GM13977 (cell line): ENCODE measurements around the gene P3H4.
"Not testable (repeated sequence)": the region's sequence is repeated elsewhere in the genome, so short reads cannot be mapped to it uniquely, and the experiment has no call there.

Experiments used
- DNase-seq: peaks from one replicate; pipeline ENCODE4 v3.0.0; 2012; ENCODE audit warnings: low spot score
- in situ Hi-C: fragments of 300-500 bp; cut with MboI; formaldehyde crosslinking; loops from one replicate; pipeline ENCODE4 v1.12.0; 2022; ENCODE audit warnings: low sequenced_read_pairs, low pct_unique_long_range_greater_than_20kb, mixed read lengths, inconsistent platforms; ENCODE audit not compliant: unreplicated experiment
- TF ChIP-seq, protein P1 (sequence below): IDR thresholded peaks from 2 replicates; pipeline ENCODE4 v1.5.1; 2012; ENCODE audit warnings: mild to moderate bottlenecking, control low read depth; ENCODE audit not compliant: insufficient read depth; ENCODE audit errors: extremely low read depth, missing control alignments

The P3H4 gene

DNA sequence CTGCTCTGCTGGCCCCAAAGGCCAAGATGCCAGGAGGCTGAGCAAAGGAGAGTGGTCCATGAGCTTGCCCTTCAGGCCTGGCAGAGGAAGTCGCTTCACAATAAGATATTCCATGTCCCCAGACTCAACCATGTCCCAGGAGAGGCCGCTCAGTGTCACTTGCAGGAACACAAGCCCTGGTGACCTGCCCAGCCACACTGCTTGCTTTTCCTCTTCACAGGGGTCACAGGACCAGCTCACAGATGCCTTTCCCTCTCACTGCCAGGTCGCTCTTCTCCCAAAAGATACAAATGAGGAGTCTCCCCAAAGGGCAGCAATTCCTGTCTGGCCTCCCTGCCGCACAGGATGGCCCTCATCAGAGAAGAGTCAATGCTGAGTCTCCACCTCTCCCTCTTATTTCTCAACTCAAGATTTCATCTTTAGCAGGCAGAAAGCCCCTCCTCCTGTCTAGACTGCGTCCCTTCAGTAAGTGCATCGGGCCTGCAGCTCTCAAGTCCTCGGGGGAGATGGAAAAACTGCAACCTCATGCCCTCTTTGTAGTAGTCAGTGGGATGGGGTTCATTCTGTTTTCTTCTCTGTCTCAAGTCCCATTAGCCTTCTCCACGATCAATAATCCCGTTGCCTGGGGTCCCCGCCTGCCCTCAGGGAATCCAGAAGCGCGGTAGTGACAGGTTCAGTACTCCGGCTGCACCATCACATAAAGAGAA is 30.2 kb downstream of the P3H4 start:
- in situ Hi-C loops: no loop called here
- TF ChIP-seq, protein P1, sequence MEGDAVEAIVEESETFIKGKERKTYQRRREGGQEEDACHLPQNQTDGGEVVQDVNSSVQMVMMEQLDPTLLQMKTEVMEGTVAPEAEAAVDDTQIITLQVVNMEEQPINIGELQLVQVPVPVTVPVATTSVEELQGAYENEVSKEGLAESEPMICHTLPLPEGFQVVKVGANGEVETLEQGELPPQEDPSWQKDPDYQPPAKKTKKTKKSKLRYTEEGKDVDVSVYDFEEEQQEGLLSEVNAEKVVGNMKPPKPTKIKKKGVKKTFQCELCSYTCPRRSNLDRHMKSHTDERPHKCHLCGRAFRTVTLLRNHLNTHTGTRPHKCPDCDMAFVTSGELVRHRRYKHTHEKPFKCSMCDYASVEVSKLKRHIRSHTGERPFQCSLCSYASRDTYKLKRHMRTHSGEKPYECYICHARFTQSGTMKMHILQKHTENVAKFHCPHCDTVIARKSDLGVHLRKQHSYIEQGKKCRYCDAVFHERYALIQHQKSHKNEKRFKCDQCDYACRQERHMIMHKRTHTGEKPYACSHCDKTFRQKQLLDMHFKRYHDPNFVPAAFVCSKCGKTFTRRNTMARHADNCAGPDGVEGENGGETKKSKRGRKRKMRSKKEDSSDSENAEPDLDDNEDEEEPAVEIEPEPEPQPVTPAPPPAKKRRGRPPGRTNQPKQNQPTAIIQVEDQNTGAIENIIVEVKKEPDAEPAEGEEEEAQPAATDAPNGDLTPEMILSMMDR: no peak
- DNase-seq: no peak

DNA sequence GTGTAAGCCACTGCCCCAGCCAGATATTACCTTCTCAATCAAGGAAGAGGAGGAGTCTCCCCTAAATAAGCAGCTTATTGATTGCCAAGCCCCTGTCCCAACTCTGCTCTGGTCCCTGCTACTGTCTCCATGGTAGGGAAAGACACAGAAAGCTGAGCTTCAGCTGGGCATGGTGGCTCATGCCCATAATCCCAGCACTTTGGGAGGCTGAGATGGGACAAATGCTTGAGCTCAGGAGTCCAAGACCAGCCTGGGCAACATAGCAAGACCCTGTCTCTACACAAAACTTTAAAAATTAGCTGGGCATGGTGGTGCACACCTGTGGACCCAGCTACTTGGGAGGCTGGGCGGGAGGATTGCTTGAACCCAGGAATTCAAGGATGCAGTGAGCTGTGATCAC is 31.8 kb downstream of the P3H4 start:
- no peak for DNase-seq
- TF ChIP-seq, protein P1: no peak
- in situ Hi-C loops: no loop called here

DNA sequence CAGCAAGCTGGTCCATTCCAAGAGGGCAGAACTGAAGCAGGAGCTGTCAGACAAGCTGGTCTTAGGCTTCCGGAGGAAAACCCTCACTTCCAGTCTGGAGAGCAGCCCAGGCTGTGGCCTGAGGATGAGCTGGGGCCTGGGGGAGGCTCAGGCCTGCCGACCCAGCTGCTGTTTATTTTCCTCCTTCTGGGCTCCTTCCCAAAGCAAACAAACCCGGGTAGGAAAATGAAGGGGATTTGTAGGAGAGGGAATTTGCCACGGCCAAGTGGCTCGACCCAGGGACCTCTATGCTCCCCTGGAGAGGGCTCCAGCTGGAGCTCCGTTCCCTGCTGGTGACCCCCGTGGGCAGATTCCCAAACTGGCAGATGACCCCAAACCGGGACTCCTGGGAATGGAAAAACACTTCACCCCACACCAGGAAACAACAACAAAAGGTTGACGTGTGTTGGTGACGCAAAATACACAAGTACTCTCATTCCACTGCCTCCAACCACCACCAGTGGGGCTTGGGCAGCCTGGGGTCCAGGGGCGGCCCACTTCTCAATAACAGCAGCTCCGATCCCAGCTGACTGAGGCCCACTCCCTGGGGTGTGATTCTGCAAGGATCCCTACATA is 34.1 kb downstream of the P3H4 start:
- DNase-seq: no peak
- in situ Hi-C loops: no loop called here
- TF ChIP-seq, protein P1: no peak

DNA sequence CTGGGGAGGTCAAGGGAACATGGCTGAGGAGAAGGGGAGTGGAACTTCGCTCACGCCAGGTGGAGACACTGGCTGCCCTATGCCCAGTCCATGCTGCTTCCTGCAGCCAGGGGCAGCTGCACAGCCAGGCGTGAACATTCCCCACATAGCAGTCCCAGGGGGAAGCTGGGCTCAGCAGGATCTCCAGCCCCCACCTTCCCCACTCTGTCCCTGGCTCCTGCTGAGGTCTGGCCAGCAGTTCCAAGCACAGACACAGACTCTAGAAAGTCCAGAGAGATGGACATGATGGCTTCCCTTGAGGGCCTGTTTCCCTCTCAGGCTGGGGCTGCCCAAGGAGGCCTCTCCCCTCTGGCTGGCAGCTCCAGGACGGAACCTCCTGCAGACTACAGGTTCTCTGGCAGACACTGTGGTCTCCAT is 34.6 kb downstream of the P3H4 start:
- in situ Hi-C loops: no loop called here
- DNase-seq: no peak
- TF ChIP-seq, protein P1: no peak

DNA sequence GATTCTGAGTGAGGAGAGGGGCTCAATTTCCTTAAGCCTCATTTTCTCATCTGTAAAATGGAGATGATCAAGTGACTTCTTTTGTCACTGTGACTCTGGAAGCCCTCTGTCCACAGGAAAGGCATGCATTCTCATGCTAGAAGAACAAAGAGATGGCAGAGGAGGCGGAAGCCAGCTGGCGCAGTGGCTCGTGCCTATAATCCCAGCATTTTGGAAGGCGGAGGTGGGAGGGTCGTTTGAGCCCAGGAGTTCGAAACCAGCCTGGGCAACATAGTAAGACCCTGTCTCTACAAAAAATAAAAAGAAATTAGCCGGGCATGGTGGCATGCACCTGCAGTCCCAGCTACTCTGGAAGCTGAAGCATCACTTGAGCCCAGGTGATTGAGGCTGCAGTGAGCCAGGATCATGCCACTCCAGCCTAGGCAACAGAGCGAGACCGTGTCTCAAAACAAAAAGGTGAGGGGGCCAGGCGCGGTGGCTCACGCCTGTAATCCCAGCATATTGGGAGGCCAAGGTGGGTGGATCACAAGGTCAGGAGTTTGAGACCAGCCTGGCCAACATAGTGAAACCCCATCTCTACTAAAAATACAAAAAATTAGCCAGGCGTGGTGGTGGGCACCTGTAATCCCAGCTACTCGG is 35.4 kb downstream of the P3H4 start:
- DNase-seq, in situ Hi-C loops: not testable (repeated sequence)

DNA sequence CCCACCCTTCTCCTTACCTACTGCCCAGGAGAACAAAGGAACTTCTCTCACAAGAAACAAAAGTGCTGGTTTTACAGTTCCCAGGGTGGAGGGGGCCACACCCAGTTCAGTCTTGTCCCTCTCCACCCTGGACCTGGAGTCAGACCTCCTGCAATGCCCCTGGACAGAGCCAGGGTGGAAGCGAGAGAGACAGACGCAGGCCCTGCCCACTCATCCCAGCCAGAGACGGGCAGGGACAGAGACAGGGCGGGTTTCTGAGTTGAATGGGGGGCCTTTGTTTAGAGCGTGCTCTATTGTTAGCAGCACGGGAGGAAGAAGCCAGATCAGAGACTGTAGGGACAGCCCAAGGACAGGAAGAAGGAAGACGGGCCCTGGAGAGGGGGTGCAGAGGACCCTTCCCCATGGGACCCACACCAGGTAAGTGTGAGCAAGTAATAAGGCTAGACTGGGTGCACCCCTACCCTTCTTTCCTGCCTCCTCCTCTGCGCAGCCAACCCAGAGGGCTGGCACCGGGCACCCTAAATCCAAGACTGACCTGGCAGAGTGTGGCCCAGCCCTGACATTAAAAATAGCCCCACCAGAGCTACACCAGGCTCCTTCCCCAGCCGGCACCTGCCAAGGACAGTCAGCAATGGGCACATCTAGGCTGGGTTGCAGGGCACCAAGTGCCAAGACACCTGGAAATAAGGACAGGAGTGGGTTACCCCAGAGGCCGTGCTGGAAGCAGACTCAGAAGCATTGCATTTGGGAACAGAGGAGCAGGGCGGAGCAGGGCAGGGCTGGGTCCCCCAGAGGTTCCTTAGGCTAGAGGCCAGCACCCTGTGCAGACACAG is 36.1 kb downstream of the P3H4 start:
- in situ Hi-C loops: no loop called here
- no peak for DNase-seq
- TF ChIP-seq, protein P1: no peak

DNA sequence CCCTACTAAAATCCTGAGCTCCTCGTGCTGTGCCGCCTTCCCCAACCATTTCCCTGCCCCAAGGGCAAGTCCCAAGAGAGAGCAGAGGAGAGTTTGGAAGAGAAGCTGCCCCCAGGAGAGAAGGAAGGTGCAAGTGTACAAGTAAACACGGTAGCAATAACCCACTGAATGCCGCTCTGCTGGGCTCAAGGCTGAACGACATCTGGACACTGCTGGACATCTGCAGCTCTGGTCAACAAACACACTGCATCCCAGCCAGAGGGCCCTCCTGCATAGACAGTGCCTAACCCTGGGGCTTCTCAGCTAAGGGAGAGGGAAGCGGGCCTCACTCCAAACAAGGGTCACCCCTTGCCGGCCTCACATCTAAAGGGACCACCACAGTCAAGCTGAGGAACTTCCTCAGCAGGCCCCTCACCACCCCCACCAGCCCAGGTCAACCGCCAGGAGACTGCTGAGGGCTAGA is 38.0 kb downstream of the P3H4 start:
- TF ChIP-seq, protein P1: no peak
- no peak for DNase-seq
- in situ Hi-C loops: no loop called here
